GM18517 (cell line): ENCODE results near the gene YIF1A.
"Not testable (repeated sequence)": the region's sequence is repeated elsewhere in the genome, so short reads cannot be mapped to it uniquely, and the experiment has no call there.

Experiments
- ATAC-seq: cut with Tn5 transposase; IDR thresholded peaks from one replicate; pipeline ENCODE4 v1.9.1; 2021; ENCODE audit warnings: mild to moderate bottlenecking, moderate library complexity; ENCODE audit not compliant: unreplicated experiment

YIF1A gene

GRCh38 chr11:66287211-66287888, 1.6 kb downstream of the YIF1A start:
- ATAC-seq = no peak

GRCh38 chr11:66286699-66287098, 2.2 kb downstream of the YIF1A start:
- no peak for ATAC-seq

- ATAC-seq = no peak
These were observed 3.5 kb downstream of the YIF1A start for GRCh38 chr11:66285250-66285947.

- ATAC-seq = no peak
These were observed 4.3 kb downstream of the YIF1A start for GRCh38 chr11:66284526-66285078.

GRCh38 chr11:66283461-66284105, 5.4 kb downstream of the YIF1A start:
- ATAC-seq = no peak

GRCh38 chr11:66282468-66283455, 6.2 kb downstream of the YIF1A start:
- ATAC-seq = peak; percentile 47

- ATAC-seq = no peak
These were observed 7.0 kb downstream of the YIF1A start for GRCh38 chr11:66281776-66282467.

GRCh38 chr11:66281001-66281400, 7.9 kb downstream of the YIF1A start:
- ATAC-seq = no peak

- no peak for ATAC-seq
These were observed 8.5 kb downstream of the YIF1A start for GRCh38 chr11:66280428-66280827.

GRCh38 chr11:66279092-66279734, 9.7 kb downstream of the YIF1A start:
- ATAC-seq = no peak

- no peak for ATAC-seq
These were observed 10.4 kb downstream of the YIF1A start for GRCh38 chr11:66278363-66279091.

GRCh38 chr11:66277471-66278362, 11.2 kb downstream of the YIF1A start, which contains the start of gene CNIH2:
Gene CNIH2 (plus strand): TSS chr11:66278175. CDS start chr11:66278457, 282 bp downstream.
- ATAC-seq = no peak

- not testable (repeated sequence) for ATAC-seq
These were observed 11.9 kb downstream of the YIF1A start for GRCh38 chr11:66277064-66277463.

- not testable (repeated sequence) for ATAC-seq
These were observed 12.3 kb downstream of the YIF1A start for GRCh38 chr11:66276619-66277018.

- no peak for ATAC-seq
These were observed 12.8 kb downstream of the YIF1A start for GRCh38 chr11:66275984-66276612.

GRCh38 chr11:66275396-66275795, 13.5 kb downstream of the YIF1A start:
- ATAC-seq = no peak

- ATAC-seq = no peak
These were observed 14.7 kb downstream of the YIF1A start for GRCh38 chr11:66274219-66274618.
